ENCODE results near the gene TFAM. TPM values are rescaled to one million over a fixed set of nuclear protein-coding genes. Genes with fewer than 3 reads are reported as not detected.

Gene TFAM
- total RNA-seq, 1 donor from 2014 or later = 85.0 TPM

GRCh38 chr10:58384544-58384998, 639 bp upstream of the TFAM start:
- H3K9me3 Mint-ChIP-seq = no peaks in the 10 kb centered on the region
- peaks cover 33% of the 10 kb centered on the region for H3K36me3 Mint-ChIP-seq (ENCODE audit: low read depth)
- no peak for DNase-seq (ENCODE audit: low spot score)
- peaks cover 32% of the 10 kb centered on the region for H3K4me1 Mint-ChIP-seq (ENCODE audit: low read depth)
- H3K4me3 Mint-ChIP-seq (ENCODE audit: low read depth) = peak overlapping the region; percentile 99
- intact Hi-C loops (cut with micrococcal nuclease) = loop anchor here (2.0 to 10.0 kb wide), 2 partner anchors 26 to 130 kb away; partner anchors contain the start of gene BICC1
- peaks cover 6% of the 10 kb centered on the region for H3K27me3 Mint-ChIP-seq (ENCODE audit: low read depth)
- peak overlapping the region; percentile 98 for H3K27ac Mint-ChIP-seq

DNA sequence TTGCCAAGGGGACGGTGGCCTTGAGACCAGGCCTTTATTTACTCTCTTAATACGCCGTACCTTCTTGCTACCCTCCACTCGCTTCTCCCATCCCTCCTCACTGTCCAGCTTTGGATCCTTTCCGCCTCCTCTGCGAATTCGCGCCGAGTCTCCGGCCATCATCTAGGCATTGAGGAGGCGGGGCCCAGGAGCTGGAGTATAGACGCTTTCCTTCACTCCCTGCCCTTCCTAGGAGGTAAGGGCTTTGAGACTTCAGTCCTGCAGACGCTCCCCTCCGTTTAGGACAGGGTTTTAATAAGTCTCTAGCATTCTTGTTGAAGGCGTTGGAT, 538 bp downstream of the TFAM start:
- peak overlapping the region; percentile 99 for H3K4me3 Mint-ChIP-seq (ENCODE audit: low read depth)

DNA sequence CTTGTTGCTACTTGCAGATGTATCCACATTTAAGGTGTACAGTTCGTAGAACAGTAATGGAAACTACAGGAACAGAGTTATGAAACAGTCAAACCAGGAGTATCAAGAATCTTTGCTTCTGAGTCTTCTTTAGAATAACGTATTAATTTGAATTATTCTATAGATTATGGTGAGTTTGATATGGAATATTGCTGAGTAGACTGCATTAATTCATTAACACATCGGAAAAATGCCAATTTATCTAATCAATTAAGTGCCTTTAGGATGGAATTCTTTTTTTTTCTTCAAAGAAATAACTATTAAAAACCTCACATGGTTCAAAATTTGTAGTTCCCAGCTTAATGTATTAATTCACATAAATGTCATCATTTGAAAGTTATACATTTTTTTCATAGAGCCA, 3.8 kb downstream of the TFAM start:
- peaks cover 64% of the 10 kb centered on the region for H3K36me3 Mint-ChIP-seq (ENCODE audit: low read depth)
- H3K4me3 Mint-ChIP-seq (ENCODE audit: low read depth) = no peak overlapping the region
- no peak for DNase-seq (ENCODE audit: low spot score)
- no peak overlapping the region for H3K27ac Mint-ChIP-seq
- H3K9me3 Mint-ChIP-seq = no peaks in the 10 kb centered on the region
- peaks cover 42% of the 10 kb centered on the region for H3K4me1 Mint-ChIP-seq (ENCODE audit: low read depth)
- intact Hi-C loops (cut with micrococcal nuclease) = loop anchor here (5.0 to 10.0 kb wide), 2 partner anchors 107 to 126 kb away; partner anchors contain the start of gene BICC1
- H3K27me3 Mint-ChIP-seq (ENCODE audit: low read depth) = no peaks in the 10 kb centered on the region

More for the DNA sequence above, 538 bp downstream of the TFAM start:
- peaks cover 42% of the 10 kb centered on the region for H3K36me3 Mint-ChIP-seq (ENCODE audit: low read depth)
- H3K4me1 Mint-ChIP-seq (ENCODE audit: low read depth) = peaks cover 38% of the 10 kb centered on the region
- DNase-seq (ENCODE audit: low spot score) = peak; percentile 14
- intact Hi-C loops (cut with micrococcal nuclease) = loop anchor here (1.0 to 10.0 kb wide), 7 partner anchors 27 to 208 kb away; partner anchors contain the start of genes BICC1, CISD1 and UBE2D1
- peak overlapping the region; percentile 98 for H3K27ac Mint-ChIP-seq
- H3K9me3 Mint-ChIP-seq = no peaks in the 10 kb centered on the region
- H3K27me3 Mint-ChIP-seq (ENCODE audit: low read depth) = peaks cover 6% of the 10 kb centered on the region

DNA sequence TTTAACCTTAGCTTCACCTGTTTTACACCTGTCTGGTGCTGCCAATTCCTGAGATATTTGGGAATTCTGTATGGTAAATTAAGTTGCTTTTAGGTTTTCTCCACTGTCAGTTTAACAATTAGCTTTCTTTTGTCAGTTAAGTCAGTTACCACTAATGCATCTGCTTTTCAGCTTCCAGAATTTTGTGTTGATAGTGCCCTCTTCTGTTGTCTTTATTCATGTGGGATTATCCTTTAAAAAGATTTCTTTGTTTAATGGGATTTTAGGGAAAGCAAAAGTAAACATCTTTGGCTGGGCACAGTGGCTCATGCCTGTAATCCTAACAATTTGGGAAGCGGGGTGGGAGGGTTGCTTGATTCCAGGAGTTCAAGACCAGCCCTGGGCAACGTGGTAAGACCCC, 8.1 kb downstream of the TFAM start:
- Mint-ChIP-seq H3K36me3 (ENCODE audit: low read depth) (peaks cover 75% of the 10 kb centered on the region), H3K27me3 (ENCODE audit: low read depth) (no peaks in the 10 kb centered on the region), H3K4me1 (ENCODE audit: low read depth) (peaks cover 25% of the 10 kb centered on the region), H3K9me3 (no peaks in the 10 kb centered on the region), H3K27ac (no peak overlapping the region), H3K4me3 (ENCODE audit: low read depth) (no peak overlapping the region)
- no peak for DNase-seq (ENCODE audit: low spot score)
- intact Hi-C loops (cut with micrococcal nuclease) = no loop called here

- no peaks in the 10 kb centered on the region for H3K27me3 Mint-ChIP-seq (ENCODE audit: low read depth)
- DNase-seq (ENCODE audit: low spot score) = no peak
- intact Hi-C loops (cut with micrococcal nuclease) = no loop called here
- H3K36me3 Mint-ChIP-seq (ENCODE audit: low read depth) = peaks cover 71% of the 10 kb centered on the region
- H3K4me3 Mint-ChIP-seq (ENCODE audit: low read depth) = no peak overlapping the region
- no peaks in the 10 kb centered on the region for H3K9me3 Mint-ChIP-seq
- H3K27ac Mint-ChIP-seq = no peak overlapping the region
- H3K4me1 Mint-ChIP-seq (ENCODE audit: low read depth) = peaks cover 20% of the 10 kb centered on the region
These were observed 9.3 kb downstream of the TFAM start for GRCh38 chr10:58394471-58394870.

GRCh38 chr10:58396057-58396456, 10.8 kb downstream of the TFAM start:
- Mint-ChIP-seq H3K27me3 (ENCODE audit: low read depth) (no peaks in the 10 kb centered on the region), H3K36me3 (ENCODE audit: low read depth) (peaks cover 62% of the 10 kb centered on the region), H3K4me3 (ENCODE audit: low read depth) (no peak overlapping the region), H3K27ac (no peak overlapping the region), H3K4me1 (ENCODE audit: low read depth) (peaks cover 13% of the 10 kb centered on the region), H3K9me3 (no peaks in the 10 kb centered on the region)
- intact Hi-C loops (cut with micrococcal nuclease) = no loop called here
- no peak for DNase-seq (ENCODE audit: low spot score)

DNA sequence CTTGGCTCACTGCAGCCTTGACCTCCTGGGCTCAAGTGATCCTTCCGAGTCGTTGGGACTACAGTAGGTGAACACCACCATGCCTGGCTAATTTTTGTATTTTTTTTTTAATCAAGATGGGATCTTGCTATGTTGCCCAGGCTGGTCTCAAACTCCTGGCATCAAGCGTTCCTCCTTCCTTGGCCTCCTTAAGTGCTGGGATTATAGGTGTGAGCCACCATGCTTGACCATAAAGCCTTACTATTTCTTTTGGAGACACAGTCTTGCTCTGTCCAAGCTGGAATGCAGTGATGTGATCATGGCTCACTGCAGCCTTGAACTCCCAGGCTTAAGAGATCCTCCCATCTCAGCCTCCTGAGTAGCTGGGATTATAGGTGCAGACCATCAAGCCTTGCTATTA, 12.6 kb downstream of the TFAM start:
- Mint-ChIP-seq H3K4me1 (ENCODE audit: low read depth) (peaks cover 5% of the 10 kb centered on the region), H3K27me3 (ENCODE audit: low read depth) (no peaks in the 10 kb centered on the region), H3K27ac (no peak overlapping the region), H3K9me3 (no peaks in the 10 kb centered on the region), H3K36me3 (ENCODE audit: low read depth) (peaks cover 48% of the 10 kb centered on the region), H3K4me3 (ENCODE audit: low read depth) (no peak overlapping the region)
- intact Hi-C loops (cut with micrococcal nuclease) = no loop called here
- no peak for DNase-seq (ENCODE audit: low spot score)

GRCh38 chr10:58399410-58399809, 14.2 kb downstream of the TFAM start:
- Mint-ChIP-seq H3K27ac (no peak overlapping the region), H3K9me3 (no peaks in the 10 kb centered on the region), H3K27me3 (ENCODE audit: low read depth) (no peaks in the 10 kb centered on the region), H3K36me3 (ENCODE audit: low read depth) (peaks cover 36% of the 10 kb centered on the region), H3K4me1 (ENCODE audit: low read depth) (peaks cover 5% of the 10 kb centered on the region), H3K4me3 (ENCODE audit: low read depth) (no peak overlapping the region)
- intact Hi-C loops (cut with micrococcal nuclease) = no loop called here
- no peak for DNase-seq (ENCODE audit: low spot score)

DNA sequence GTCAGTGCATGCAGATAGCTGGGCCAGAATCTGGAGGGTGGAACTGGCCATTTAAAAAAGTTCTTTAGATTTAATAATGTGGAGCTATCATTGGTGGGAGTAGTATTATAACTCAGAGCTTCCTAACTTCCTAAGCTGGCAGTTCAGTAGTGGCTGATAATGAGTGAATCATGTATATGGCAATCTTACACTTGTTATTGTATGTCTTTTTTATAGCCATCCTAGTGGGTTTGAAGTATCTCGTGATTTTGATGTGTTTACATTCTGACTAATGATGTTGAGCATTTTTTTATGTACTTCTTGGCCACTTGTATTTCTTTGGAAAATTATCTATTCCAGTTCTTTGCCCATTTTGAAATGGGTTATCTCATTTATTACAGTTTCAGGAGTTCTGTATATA, 15.4 kb downstream of the TFAM start:
- Mint-ChIP-seq H3K27ac (no peak overlapping the region), H3K36me3 (ENCODE audit: low read depth) (peaks cover 26% of the 10 kb centered on the region), H3K9me3 (no peaks in the 10 kb centered on the region), H3K4me3 (ENCODE audit: low read depth) (no peak overlapping the region), H3K27me3 (ENCODE audit: low read depth) (no peaks in the 10 kb centered on the region), H3K4me1 (ENCODE audit: low read depth) (peaks cover 3% of the 10 kb centered on the region)
- DNase-seq (ENCODE audit: low spot score) = no peak
- intact Hi-C loops (cut with micrococcal nuclease) = no loop called here

- no peaks in the 10 kb centered on the region for H3K27me3 Mint-ChIP-seq (ENCODE audit: low read depth)
- peaks cover 4% of the 10 kb centered on the region for H3K36me3 Mint-ChIP-seq (ENCODE audit: low read depth)
- H3K4me3 Mint-ChIP-seq (ENCODE audit: low read depth) = no peak overlapping the region
- H3K9me3 Mint-ChIP-seq = no peaks in the 10 kb centered on the region
- no peak overlapping the region for H3K27ac Mint-ChIP-seq
- intact Hi-C loops (cut with micrococcal nuclease) = no loop called here
- no peaks in the 10 kb centered on the region for H3K4me1 Mint-ChIP-seq (ENCODE audit: low read depth)
- no peak for DNase-seq (ENCODE audit: low spot score)
These were observed 18.8 kb downstream of the TFAM start for GRCh38 chr10:58404001-58404400.

- intact Hi-C loops (cut with micrococcal nuclease) = no loop called here
- Mint-ChIP-seq H3K4me1 (ENCODE audit: low read depth) (no peaks in the 10 kb centered on the region), H3K36me3 (ENCODE audit: low read depth) (no peaks in the 10 kb centered on the region), H3K9me3 (no peaks in the 10 kb centered on the region), H3K4me3 (ENCODE audit: low read depth) (no peak overlapping the region), H3K27ac (no peak overlapping the region), H3K27me3 (ENCODE audit: low read depth) (no peaks in the 10 kb centered on the region)
- DNase-seq (ENCODE audit: low spot score) = no peak
These were observed 24.9 kb downstream of the TFAM start for GRCh38 chr10:58409956-58410610.

- no peak overlapping the region for H3K27ac Mint-ChIP-seq
- no peaks in the 10 kb centered on the region for H3K9me3 Mint-ChIP-seq
- intact Hi-C loops (cut with micrococcal nuclease) = no loop called here
- H3K4me1 Mint-ChIP-seq (ENCODE audit: low read depth) = no peaks in the 10 kb centered on the region
- H3K36me3 Mint-ChIP-seq (ENCODE audit: low read depth) = no peaks in the 10 kb centered on the region
- no peak overlapping the region for H3K4me3 Mint-ChIP-seq (ENCODE audit: low read depth)
- no peaks in the 10 kb centered on the region for H3K27me3 Mint-ChIP-seq (ENCODE audit: low read depth)
- DNase-seq (ENCODE audit: low spot score) = no peak
These were observed 27.3 kb downstream of the TFAM start for GRCh38 chr10:58412502-58412961.

DNA sequence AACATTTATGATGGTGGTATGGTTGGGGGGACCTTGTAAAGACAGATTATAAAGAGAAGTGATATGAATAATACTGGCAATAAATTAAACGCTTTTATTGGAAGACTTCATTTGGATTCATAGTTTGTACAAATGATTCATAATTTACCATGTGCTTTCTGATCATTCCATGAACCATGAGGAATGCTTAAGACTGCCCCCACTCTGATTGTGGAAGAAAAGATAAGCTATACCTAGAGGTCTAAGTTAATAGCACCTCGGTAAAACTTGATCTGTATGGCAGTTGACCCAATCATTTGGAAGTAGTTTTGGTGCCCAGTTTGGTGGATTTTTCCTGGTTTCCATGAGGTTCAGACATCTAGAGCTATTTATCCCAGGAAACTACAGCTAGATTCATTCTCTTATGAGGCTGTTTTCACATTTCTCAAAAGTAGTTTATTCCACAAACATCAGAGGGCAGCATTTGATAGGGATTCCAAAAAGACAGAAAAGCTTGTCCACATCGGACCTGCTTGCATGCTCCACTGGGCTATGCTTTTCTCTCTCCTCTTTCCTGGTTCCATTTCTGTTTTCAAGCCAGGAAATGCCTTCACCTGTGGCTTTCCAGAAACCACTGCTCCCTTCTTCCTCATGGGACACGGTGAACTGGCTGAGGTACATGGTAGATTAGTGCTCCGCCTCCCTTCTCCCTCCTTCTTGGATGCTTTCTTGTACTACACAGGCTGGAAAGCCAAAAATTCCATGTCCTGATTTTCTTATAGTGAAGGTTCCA, 29.2 kb downstream of the TFAM start:
- Mint-ChIP-seq H3K27me3 (ENCODE audit: low read depth) (no peaks in the 10 kb centered on the region), H3K36me3 (ENCODE audit: low read depth) (no peaks in the 10 kb centered on the region), H3K4me1 (ENCODE audit: low read depth) (no peaks in the 10 kb centered on the region), H3K9me3 (no peaks in the 10 kb centered on the region), H3K4me3 (ENCODE audit: low read depth) (no peak overlapping the region), H3K27ac (no peak overlapping the region)
- no peak for DNase-seq (ENCODE audit: low spot score)
- intact Hi-C loops (cut with micrococcal nuclease) = no loop called here
